Mucosa of descending colon (tissue), 3 donors: ENCODE data around the gene QKI. TPM values are rescaled to one million over a fixed set of nuclear protein-coding genes. Genes with fewer than 3 reads are reported as not detected.
A peak's percentile ranks its signal among the peaks of the same experiment; 100 is the strongest.

Source experiments
- ATAC-seq: fragments of 200-7000 bp; cut with Tn5 transposase; one replicate; pipeline ENCODE4 v1.9.1; 2020; ENCODE audit warnings: mild to moderate bottlenecking, moderate library complexity
- DNase-seq, 3 donors: peaks; one replicate each; pipeline ENCODE4 v3.0.0-alpha.2; 2020
- H3K36me3 ChIP-seq: fragments of 200-600 bp; one replicate; pipeline ENCODE4 v1.8.0; 2021; ENCODE audit warnings: low read depth, mild to moderate bottlenecking
- H3K4me1 ChIP-seq: fragments of 200-600 bp; one replicate; pipeline ENCODE4 v1.8.0; 2021; ENCODE audit warnings: low read depth, mild to moderate bottlenecking
- H3K4me3 ChIP-seq: fragments of 200-600 bp; one replicate; pipeline ENCODE4 v1.8.0; 2021; ENCODE audit warnings: mild to moderate bottlenecking
- H3K9me3 ChIP-seq: fragments of 200-600 bp; one replicate; pipeline ENCODE4 v1.8.0; 2021; ENCODE audit warnings: mild to moderate bottlenecking
- CTCF ChIP-seq: fragments of 200-600 bp; IDR thresholded peaks from one replicate; pipeline ENCODE4 v1.8.0; 2022; ENCODE audit warnings: antibody characterized with exemption, mild to moderate bottlenecking
- intact Hi-C, 2 donors: fragments of 100-400 bp; cut with DNase I in 1 of 2; cut with micrococcal nuclease in 1 of 2; formaldehyde crosslinking; loops; one replicate each; pipeline versions ENCODE4 v1.11.0 to v1.11.1; 2022; cut with DNase I, micrococcal nuclease
- total RNA-seq, 3 donors: library from RNA; stranded (reverse); fragmentation: NEBNext Ultra II Directional in 2 of 3; extraction: Animal tissue kit (Norgen Biotek cat#: 25700) in 2 of 3; gene quantifications; one replicate each; pipeline versions ENCODE4 v1.2.1 to v1.2.4, GENCODE V29; 2021 to 2023
- donor health status: DM: no; HTN: no; CAD: no; lungs with moderate emphysema.
- donor health status: DM: no; HTN: no; CAD: no.
- donor health status: DM: no; HTN: yes; CAD: no.

The QKI gene
- total RNA-seq, 3 donors from 2014 or later: 11.3 to 129 (median 35.8) TPM

- H3K36me3 ChIP-seq: no peaks in the 10 kb centered on the region
- no peak for TF ChIP-seq CTCF
- no peaks in the 10 kb centered on the region for H3K9me3 ChIP-seq
- no peak overlapping the region for H3K4me3 ChIP-seq
- intact Hi-C loops: no loop called here
- H3K4me1 ChIP-seq: peaks cover 2% of the 10 kb centered on the region
- peak; percentile 78 for ATAC-seq
- peak; percentile 36 to 72 (median 42) for DNase-seq
Observed at GRCh38 chr6:163405412-163406309, 8.9 kb upstream of the QKI start.

GRCh38 chr6:163406366-163406765 lies 8.2 kb upstream of the QKI start:
- Histone ChIP-seq H3K4me3 (no peak overlapping the region), H3K4me1 (peaks cover 2% of the 10 kb centered on the region), H3K9me3 (no peaks in the 10 kb centered on the region), H3K36me3 (no peaks in the 10 kb centered on the region)
- ATAC-seq: no peak
- no peak for DNase-seq
- intact Hi-C loops: no loop called here
- TF ChIP-seq CTCF: no peak

- intact Hi-C loops: no loop called here
Observed at GRCh38 chr6:163406830-163407229, 7.7 kb upstream of the QKI start.

DNA sequence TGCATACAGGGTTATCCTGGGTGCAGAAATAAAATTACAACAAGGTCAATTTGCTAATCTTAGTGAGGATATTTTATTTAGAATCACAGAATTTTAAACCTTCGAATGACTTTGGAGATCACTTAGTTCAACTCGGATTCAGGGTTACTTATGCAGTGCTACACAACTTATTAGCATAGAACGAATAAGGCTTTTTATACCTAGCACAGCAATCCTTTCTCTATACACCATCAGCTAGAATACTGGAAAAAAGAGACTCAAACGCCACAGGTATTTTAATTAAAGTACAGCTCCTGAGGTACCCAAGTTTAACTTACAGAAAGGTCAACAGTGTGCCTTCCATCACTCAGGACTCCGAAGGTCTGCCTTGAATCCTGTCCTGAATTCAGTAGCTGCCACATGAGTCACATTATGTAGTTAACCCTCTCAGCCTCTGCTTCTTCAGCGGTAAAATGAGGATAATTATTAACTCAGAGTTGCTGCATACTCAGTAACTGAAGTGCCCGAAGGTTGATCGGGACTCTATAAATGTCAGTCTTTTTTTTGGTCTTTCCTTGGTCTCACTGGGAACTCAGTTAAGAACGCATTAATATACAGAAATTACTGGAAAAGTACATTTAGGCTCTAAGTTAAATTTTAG lies 6.0 kb upstream of the QKI start:
- intact Hi-C loops: no loop called here
- Histone ChIP-seq H3K4me3 (no peak overlapping the region), H3K36me3 (no peaks in the 10 kb centered on the region), H3K9me3 (no peaks in the 10 kb centered on the region), H3K4me1 (peaks cover 3% of the 10 kb centered on the region)
- no peak for TF ChIP-seq CTCF
- no peak for ATAC-seq
- DNase-seq: no peak

More at GRCh38 chr6:163406830-163407229, 7.7 kb upstream of the QKI start:
- ATAC-seq (no peak), DNase-seq (no peak)
- H3K36me3 ChIP-seq: no peaks in the 10 kb centered on the region
- H3K4me1 ChIP-seq: peaks cover 2% of the 10 kb centered on the region
- H3K9me3 ChIP-seq: no peaks in the 10 kb centered on the region
- no peak overlapping the region for H3K4me3 ChIP-seq
- no peak for TF ChIP-seq CTCF

GRCh38 chr6:163409712-163410111 lies 4.8 kb upstream of the QKI start:
- intact Hi-C loops: no loop called here
- Histone ChIP-seq H3K9me3 (no peaks in the 10 kb centered on the region), H3K4me1 (peaks cover 7% of the 10 kb centered on the region), H3K4me3 (no peak overlapping the region), H3K36me3 (no peaks in the 10 kb centered on the region)
- no peak for TF ChIP-seq CTCF
- no peak for DNase-seq
- no peak for ATAC-seq
